SU-DHL-6 (cell line): Measurements from ENCODE around the gene PRPF18.

Experiments
- EZH2phosphoT487 ChIP-seq: fragments of 200-600 bp; sonication (generic), shearing (Covaris generic); conservative IDR thresholded peaks from 2 replicates; pipeline ENCODE4 v1.6.1; 2018; ENCODE audit warnings: mild to moderate bottlenecking, antibody characterized with exemption, low read length, moderate library complexity, mixed read lengths
- TF ChIP-seq, protein P1 (sequence below): fragments of 200-600 bp; sonication (generic); IDR thresholded peaks from one replicate; pipeline ENCODE4 v1.5.1; 2017; ENCODE audit warnings: antibody characterized with exemption, mild to moderate bottlenecking, low read length, moderate library complexity; ENCODE audit not compliant: insufficient read depth, poor library complexity, severe bottlenecking

DNA sequence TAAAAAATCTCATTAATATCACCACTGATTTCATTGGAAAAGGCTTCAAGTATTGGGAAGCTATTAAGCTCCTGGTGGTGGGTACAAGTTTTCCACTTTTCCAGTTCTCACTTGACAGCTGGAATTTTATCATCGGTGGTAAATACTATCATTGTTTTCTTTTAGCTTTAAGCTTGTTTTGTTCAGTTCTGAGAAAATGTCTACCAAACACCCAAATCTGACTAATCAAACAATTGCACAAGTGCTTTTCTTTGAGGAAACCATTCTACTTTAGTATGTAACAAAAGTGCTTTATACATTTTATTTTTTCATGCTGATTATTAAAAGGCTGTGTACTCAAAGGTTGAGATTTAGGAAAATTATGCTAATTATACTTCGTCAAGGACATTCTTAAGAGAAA is 7.9 kb downstream of the PRPF18 start:
- TF ChIP-seq, protein P1, sequence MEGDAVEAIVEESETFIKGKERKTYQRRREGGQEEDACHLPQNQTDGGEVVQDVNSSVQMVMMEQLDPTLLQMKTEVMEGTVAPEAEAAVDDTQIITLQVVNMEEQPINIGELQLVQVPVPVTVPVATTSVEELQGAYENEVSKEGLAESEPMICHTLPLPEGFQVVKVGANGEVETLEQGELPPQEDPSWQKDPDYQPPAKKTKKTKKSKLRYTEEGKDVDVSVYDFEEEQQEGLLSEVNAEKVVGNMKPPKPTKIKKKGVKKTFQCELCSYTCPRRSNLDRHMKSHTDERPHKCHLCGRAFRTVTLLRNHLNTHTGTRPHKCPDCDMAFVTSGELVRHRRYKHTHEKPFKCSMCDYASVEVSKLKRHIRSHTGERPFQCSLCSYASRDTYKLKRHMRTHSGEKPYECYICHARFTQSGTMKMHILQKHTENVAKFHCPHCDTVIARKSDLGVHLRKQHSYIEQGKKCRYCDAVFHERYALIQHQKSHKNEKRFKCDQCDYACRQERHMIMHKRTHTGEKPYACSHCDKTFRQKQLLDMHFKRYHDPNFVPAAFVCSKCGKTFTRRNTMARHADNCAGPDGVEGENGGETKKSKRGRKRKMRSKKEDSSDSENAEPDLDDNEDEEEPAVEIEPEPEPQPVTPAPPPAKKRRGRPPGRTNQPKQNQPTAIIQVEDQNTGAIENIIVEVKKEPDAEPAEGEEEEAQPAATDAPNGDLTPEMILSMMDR: no peak
- TF ChIP-seq EZH2phosphoT487: no peak
